ENCODE measurements around the gene IFI27.

Gene IFI27

DNA sequence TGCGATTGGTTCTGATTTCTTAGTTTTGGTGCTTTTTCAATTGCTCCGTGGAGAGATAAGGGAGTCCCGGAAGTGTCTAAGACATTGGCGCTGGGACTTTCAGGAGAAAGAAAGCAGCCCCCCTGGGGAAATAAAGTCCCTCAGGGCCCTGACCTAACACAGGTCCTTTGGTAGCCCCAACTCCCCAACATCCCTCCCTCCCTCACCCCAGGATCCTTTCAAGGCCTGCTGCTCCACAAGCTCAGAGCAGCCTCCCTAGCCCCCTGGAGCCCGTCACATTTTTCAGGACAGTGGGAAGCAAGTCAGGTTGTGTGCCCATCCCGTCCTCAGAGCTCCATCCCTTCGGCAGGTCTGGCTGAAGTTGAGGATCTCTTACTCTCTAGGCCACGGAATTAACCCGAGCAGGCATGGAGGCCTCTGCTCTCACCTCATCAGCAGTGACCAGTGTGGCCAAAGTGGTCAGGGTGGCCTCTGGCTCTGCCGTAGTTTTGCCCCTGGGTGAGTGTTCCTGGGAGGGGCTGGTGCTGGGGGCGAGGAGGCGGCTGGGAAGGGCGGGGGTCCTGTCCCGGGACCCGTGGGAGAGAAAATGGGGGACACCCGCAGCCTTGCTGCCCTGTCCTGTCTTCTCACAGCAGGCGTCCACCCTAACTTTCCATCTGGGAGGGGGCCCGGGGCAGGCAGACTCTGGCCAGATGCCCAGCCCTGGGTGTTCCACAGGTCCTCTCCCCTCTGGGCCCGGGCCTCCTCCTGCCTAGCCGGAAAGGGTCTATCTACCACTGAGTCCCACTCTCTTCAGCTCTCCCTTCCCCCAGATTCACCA is 950 bp downstream of the IFI27 start (continued):
- no peak for TF ChIP-seq ZNF561 (tag by site-specific recombination; IDR thresholded peaks at IDR 0.05; ENCODE audit: borderline replicate concordance)
- TF ChIP-seq REST (tag by site-specific recombination; IDR thresholded peaks at IDR 0.05) = no peak
- TF ChIP-seq ZBTB7A (tag by site-specific recombination; IDR thresholded peaks at IDR 0.05; ENCODE audit: low read depth) = no peak
- TF ChIP-seq ZNF174 (tag by site-specific recombination; IDR thresholded peaks at IDR 0.05) = no peak
- TF ChIP-seq ZNF175 (tag by site-specific recombination; IDR thresholded peaks at IDR 0.05) = no peak

DNA sequence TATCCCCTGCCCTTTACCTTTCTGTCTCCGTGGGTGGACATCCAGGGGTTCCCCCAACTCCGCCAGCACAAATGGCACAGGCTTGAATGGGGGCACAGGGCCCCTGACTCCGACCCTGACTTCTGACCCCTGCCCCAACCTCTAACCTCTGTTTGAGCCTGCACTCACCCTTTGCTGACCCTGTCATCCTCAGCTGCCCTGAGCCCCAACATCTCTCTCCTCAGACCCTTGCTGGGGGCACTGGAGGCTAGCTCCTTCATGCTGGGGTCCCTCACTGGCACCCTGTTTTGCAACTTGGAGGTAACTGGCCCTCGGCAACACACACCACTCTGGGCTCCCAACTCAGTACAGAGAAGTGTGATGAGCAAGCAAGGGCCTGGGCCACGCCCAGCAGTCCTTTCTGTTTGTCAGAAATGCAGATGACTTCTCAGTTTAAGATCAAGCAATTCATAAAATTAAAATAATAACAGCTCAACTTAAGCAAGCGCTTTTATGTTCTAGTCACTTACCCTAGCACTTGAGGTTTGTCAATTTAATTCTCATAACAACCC is 2.1 kb downstream of the IFI27 start:
- ChIA-PET CTCF (interaction anchor here (0.6 to 1.6 kb wide), 3 partner anchors 24 to 173 kb away, joined by 3 to 4 read pairs (median 3); no protein-coding TSS in a partner anchor), POLR2A (no interaction called here)
- Histone ChIP-seq H3K27ac (ENCODE audit: extremely low read depth, low read depth, low read length) (no peak overlapping the region), H3K4me3 (ENCODE audit: low read depth, low read length) (no peak overlapping the region), H3K4me1 (ENCODE audit: control insufficient read depth, insufficient read depth, low read length) (peaks cover 3% of the 10 kb centered on the region; the same call in 1 of the 2 replicates), H3K9me3 (ENCODE audit: control insufficient read depth, insufficient read depth, low read depth, low read length) (no peaks in the 10 kb centered on the region), H3K36me3 (ENCODE audit: control insufficient read depth in 2 of 2, insufficient read depth in 1 of 2, low read length in 2 of 2) (no peaks in the 10 kb centered on the region)
- TF ChIP-seq ZNF629 (tag by site-specific recombination; IDR thresholded peaks at IDR 0.05) (no peak), ZNF398 (tag by site-specific recombination; IDR thresholded peaks at IDR 0.05) (no peak), ZNF843 (tag by site-specific recombination; IDR thresholded peaks at IDR 0.05) (no peak), WT1 (tag by site-specific recombination; IDR thresholded peaks at IDR 0.05) (no peak), HOXA7 (CRISPR knock-in tag; IDR thresholded peaks at IDR 0.05; ENCODE audit: borderline replicate concordance) (no peak), BCL11B (tag by site-specific recombination; IDR thresholded peaks at IDR 0.05; ENCODE audit: low read depth) (no peak), ZSCAN18 (tag by site-specific recombination; IDR thresholded peaks at IDR 0.05) (no peak), ZNF114 (tag by site-specific recombination; IDR thresholded peaks at IDR 0.05) (no peak)
- TF ChIP-seq, protein P1, sequence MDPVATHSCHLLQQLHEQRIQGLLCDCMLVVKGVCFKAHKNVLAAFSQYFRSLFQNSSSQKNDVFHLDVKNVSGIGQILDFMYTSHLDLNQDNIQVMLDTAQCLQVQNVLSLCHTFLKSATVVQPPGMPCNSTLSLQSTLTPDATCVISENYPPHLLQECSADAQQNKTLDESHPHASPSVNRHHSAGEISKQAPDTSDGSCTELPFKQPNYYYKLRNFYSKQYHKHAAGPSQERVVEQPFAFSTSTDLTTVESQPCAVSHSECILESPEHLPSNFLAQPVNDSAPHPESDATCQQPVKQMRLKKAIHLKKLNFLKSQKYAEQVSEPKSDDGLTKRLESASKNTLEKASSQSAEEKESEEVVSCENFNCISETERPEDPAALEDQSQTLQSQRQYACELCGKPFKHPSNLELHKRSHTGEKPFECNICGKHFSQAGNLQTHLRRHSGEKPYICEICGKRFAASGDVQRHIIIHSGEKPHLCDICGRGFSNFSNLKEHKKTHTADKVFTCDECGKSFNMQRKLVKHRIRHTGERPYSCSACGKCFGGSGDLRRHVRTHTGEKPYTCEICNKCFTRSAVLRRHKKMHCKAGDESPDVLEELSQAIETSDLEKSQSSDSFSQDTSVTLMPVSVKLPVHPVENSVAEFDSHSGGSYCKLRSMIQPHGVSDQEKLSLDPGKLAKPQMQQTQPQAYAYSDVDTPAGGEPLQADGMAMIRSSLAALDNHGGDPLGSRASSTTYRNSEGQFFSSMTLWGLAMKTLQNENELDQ (tag by site-specific recombination; IDR thresholded peaks at IDR 0.05; ENCODE audit: low read depth) = no peak

Data from HEK293 (cell line).